GM19240 (cell line): ENCODE data around the gene BCAM.
"Not testable (repeated sequence)": the region's sequence is repeated elsewhere in the genome, so short reads cannot be mapped to it uniquely, and the experiment has no call there.

ENCODE experiments used
- DNase-seq: peaks from one replicate; pipeline ENCODE4 v3.0.0; 2011; ENCODE audit warnings: low spot score; ENCODE audit not compliant: insufficient read length

BCAM gene, protein sequence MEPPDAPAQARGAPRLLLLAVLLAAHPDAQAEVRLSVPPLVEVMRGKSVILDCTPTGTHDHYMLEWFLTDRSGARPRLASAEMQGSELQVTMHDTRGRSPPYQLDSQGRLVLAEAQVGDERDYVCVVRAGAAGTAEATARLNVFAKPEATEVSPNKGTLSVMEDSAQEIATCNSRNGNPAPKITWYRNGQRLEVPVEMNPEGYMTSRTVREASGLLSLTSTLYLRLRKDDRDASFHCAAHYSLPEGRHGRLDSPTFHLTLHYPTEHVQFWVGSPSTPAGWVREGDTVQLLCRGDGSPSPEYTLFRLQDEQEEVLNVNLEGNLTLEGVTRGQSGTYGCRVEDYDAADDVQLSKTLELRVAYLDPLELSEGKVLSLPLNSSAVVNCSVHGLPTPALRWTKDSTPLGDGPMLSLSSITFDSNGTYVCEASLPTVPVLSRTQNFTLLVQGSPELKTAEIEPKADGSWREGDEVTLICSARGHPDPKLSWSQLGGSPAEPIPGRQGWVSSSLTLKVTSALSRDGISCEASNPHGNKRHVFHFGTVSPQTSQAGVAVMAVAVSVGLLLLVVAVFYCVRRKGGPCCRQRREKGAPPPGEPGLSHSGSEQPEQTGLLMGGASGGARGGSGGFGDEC

DNA sequence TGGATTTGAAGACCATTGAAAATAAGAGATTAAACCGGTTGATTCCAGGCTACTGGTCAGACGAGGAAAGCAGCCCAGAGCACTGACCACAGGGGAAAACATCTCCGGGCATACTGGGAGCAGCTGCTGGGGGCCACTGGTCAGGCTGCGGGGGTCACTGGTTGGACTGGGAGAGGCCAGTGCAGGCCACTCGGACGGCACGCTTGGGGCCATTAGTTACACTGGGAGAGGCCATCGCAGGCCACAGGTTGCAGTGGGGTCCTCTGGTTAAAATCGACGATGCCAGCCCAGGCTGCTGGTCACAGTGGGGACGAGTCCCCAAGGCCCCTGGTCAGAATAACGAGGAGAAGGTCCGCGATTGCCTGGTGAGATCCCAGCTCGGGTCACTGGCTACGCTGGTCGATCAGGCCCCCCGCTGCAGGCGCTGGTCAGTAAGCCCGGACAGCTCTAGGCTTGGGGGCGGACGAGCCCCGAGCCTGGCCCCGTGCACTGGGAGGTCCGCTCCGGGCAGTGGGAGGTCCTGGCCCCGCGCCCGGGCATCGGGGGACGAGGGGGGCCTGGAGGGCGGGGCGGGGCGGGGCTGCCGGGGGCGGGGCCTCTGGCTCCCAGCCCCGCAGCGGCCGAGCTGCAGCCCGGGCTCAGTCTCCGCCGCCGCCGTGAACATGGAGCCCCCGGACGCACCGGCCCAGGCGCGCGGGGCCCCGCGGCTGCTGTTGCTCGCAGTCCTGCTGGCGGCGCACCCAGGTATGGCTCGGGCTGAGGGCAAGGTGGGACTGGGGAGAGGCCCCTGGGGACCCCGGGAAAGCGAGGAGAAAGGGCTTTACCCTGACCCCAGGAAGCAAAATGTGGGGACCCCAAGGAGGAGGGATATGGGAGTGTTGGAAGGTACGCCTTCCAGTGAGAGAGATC, at the start of gene BCAM:
Gene BCAM, plus strand, starts transcription at position 641 of the 909 bp plus-strand sequence. Its CDS starts 22 bp downstream, at position 663.
- no peak for DNase-seq

DNA sequence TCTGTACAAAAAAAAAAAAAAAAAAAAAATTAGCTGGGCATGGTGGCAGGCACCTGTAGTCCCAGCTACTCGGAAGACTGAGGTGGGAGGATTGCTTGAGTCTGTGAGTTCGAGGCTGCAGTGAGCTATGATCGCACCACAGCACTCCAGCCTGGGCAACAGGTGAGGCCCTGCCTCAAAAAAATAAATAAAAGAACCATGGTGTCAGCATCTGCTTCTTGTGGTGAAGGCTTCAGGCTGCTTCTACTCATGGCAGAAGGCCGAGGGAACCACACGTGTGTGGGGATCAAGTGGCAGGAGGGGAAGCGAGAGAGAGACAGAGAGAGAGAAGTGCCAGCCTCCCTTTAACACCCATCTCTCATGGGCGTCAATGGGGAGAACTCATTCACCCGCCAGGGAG, 46.9 kb upstream of the BCAM start:
- DNase-seq = no peak

DNA sequence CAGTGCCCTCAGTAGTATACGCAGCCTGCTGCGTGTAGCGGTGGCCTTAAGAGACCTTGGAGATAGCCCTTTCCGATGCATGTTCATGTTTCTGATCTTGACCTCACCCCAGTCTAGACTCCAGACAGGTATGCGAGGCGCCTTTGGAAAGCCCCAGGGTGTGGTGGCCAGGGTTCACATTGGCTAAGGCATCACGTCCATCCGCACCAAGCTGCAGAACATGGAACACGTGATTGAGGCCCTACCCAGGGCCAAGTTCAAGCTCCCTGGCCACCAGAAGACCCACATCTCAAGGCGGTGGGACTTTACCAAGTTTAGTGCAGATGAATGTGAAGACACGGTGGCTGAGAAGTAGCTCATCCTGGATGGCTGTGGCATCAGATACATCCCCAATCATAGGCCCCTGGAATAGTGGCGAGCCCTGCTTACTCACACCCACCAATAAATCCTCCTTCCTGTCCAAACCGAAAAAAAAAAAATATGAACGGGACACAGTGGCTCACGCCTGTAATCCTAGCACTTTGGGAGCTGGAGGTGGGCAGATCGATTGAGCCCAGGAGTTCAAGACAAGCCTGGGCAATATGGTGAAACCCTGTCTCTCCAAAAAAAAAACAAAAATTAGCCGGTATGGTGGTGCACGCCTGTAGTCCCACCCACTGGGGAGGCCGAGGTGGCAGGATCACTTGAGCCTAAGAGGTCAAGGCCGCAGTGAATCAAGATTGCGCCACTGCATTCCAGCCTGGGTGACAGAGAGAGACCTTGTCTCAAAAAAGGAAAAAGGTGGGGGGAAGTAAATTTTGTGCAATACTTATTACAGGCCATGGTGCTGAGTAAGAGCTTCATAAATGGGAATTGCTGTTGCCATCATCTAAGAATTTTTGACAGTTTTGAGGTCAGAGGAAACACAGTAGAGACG, 43.6 kb upstream of the BCAM start:
- DNase-seq = no peak

DNA sequence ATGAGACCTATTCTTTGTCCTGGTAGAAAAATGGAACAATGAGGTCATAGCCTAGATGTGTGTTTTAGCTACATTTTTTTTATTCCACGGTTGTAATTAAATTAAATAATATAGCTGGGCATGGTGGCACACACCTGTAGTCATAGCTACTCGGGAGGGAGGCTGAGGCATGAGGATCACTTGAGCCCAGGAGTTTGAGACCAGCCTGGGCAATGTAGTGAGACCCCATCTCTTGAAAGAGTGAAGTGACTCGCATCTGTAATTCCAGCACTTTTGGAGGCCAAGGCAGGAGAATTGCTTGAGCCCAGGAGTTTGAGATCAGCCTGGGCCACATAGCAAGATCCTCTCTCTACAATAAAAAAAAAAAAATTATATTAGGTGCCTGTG, 43.0 kb upstream of the BCAM start:
- no peak for DNase-seq

DNA sequence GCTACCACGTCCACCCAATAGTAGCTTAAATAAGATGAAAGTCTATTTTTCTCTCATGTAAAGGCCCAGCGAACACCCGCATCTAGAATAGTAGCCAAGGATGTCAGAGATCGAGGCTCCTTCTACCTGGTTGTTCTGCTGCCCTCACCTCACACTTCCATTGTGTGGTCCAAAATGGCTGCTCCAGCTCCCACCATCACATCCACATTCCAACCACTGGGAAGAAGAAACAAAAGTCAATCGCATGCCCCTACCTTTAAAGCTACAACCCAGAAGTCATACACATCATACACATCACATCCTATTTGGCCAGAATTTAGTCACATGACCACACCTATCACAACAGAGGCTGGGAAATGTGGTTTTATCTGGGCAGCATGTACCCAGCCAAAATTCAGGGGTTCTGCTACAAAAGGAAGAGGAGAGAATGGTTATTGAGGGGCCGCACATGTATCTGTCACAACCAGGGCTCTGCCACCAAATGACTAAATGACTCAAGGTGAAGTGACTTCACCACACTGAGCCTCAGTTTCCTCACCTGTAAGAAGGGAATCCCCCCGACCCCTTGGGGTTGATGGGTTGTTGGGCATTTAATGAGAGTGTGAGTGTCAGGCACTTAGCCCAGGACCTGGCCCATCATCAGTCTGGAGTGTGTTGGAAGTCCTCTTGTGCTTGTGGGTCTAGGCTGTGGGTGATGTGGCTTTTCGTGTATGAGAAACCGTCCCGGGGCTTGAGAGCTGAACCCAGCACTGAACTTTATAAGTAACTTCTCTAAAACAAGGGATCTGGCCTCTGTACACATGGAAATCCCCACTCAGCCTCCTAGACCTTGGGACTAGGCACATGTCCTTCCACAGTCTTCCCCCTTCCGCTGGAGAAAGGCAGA, 41.4 kb upstream of the BCAM start:
- no peak for DNase-seq

DNA sequence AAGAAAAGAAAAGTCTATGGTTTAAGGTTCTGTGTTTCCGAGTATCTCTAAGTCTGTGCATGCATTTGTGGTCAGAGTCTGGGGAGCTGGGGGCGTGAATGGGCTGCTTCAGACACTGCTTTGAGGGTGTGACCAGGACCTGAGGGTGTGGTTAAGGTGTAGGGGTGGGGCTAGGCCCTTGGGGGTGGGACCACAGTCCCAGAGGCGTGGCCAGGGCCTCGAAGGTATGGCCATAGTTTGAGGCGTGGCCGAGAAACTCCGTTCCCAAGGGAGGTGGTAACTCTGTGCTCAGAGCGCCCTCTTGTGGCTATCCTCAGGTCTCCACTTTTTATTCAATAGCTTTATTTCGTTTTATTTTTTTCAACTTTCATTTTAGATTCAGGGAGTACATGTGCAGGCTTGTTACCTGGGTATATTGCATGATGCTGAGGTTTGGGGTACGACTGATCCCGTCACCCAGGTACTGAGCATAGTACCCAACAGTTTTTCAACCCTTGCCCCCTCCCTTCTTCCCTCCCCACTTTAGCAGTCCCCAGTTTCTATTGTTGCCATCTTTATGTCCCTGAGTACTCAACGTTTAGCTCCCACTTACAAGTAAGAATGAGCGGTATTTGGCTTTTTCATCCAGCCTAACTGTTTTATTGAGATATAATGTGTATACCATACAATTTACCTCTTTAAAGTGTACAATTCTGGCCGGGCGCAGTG, 38.2 kb upstream of the BCAM start:
- DNase-seq = peak; percentile 99

DNA sequence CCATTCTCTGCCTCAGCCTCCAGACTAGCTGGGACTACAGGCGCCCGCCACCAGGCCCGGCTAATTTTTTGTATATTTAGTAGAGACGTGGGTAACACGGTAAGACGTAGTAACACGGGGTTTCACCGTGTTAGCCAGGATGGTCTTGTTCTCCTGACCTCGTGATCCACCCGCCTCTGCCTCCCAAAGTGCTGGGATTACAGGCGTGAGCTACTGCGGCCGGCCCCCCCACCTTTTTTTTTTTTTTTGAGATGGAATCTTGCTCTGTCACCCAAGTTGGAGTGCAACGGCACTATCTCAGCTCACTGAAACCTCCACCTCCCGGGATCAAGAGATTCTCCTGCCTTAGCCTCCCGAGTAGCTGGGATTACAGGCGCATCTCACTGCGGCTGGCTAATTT, 36.8 kb upstream of the BCAM start:
- DNase-seq = not testable (repeated sequence)

DNA sequence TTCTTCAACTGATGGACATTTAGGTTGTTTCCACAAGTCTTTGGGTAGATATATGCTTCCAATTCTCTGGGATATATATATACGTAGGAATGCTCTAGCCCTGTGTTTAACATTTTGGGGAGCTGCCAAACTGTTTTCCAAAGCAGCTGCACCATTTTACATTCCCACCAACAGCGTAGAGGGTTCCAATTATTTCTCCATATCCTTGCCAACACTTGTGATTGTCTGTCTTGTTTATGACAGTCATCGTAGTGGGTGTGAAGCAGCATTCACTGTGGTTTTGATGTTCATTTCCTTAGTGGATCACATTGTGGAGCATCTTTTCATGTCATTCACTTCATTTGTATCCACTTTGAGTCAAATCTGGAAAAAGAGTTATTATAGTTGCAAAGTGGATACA, 35.9 kb upstream of the BCAM start:
- DNase-seq = no peak

DNA sequence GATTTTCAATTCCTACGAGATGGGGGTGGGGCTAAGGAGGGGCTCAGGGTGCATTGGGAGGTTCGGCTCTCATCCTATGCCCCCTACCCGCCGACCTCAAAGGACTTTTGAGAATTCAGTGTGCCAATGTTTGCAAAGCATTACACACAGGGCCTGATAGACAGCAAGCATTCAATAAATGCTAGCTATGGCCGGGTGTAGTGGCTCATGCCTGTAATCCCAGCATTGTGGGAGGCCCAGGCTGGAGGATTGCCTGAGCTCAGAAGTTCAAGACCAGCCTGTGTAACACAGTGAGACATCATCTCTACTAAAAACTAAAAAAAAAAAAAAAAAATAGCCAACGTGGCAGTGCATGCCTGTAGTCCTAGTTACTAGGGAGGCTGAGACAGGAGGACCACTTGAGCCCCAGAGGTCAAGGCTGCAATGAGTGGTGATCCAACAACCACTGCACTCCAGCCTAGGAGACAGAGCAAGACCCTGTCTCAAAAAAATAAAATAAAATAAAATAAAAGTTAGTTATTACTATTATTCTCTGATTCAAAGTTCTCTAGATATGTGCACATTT, 33.1 kb upstream of the BCAM start:
- DNase-seq = no peak

DNA sequence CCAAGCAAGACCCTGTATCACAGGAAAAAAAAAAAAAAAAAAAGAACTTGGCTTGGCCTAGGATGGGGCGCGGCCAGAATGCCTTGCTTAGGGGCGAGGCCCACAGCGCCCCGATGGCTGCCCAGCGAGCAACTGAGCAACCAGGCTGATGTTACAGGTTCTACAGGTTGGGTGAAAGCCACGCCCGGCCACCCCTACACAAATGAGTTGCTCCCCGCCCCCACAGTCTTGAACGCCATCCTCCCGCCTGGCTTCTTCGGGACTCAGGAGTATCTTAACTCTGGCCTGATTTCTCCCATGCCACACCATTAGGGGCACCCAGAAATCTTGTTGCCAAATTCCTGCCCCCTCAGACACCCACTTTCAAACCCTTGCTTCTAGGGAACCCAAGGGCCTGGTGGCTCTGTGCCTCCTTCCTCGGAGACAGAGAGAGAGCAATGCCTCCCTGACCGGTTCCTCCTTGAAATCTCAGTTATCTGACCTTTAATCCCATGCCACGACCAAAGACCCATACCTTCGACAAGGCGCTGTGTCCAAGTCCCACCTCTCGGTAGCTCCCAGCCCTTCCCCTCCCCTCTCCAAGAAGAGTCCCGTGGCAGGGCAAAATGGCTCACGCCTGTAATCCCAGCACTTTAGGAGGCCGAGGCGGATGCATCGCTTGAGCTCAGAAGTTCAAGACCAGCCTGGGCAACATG, 32.4 kb upstream of the BCAM start:
- DNase-seq = no peak

DNA sequence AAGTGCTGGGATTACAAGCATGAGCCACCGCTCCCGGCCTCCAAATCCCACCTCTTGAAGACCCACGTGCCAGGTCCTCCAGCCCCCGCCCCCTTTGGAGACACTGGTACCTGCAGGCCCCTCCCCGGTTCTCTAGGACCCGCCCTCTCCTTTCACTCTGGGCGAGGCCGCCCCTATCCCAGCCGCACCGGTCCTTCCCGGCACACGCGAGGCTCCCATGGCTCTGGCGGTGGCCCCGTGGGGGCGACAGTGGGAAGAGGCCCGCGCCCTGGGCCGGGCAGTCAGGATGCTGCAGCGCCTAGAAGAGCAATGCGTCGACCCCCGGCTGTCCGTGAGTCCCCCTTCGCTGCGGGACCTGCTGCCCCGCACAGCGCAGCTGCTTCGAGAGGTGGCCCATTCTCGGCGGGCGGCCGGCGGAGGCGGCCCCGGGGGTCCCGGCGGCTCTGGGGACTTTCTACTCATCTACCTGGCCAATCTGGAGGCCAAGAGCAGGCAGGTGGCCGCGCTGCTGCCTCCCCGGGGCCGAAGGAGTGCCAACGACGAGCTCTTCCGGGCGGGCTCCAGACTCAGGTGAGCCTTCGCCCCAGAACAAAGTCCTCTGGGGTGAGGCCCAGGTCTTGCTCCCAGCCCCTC, 31.1 kb upstream of the BCAM start, which contains the start of gene CBLC:
Gene CBLC, plus strand, starts transcription at position 176 of the 633 bp plus-strand sequence. Its CDS starts 42 bp downstream, at position 218.
- DNase-seq = no peak

DNA sequence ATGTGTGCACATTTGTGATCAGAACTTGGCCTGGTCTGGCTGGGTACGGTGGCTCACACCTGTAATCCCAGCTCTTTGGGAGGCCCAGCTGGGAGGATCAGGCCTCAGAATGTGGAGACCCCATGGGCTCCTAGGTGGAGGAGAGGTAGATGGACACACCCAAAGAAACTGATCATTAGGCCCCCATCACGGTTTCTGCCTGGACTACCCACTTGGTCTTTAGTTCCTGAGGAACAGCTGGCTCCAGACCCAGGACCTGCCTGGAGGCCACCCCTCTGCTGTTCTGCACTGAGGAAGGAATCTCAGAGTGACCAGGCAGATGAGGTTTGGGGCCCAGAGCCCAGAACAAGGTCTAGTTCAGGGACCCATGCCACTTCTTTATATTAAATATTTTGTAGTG, 29.8 kb upstream of the BCAM start:
- no peak for DNase-seq

DNA sequence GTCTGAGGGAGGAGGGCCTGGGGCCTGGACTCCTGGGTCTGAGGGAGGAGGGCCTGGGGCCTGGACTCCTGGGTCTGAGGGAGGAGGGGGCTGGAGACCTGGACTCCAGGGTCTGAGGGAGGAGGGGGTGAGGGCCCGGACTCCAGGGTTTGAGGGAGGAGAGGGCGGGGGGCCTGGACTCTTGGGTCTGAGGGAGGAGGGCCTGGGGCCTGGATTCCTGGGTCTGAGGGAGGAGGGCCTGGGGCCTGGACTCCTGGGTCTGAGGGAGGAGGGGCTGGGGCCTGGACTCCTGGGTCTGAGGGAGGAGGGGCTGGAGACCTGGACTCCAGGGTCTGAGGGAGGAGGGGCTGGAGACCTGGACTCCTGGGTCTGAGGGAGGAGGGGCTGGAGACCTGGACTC, 27.2 kb upstream of the BCAM start:
- not testable (repeated sequence) for DNase-seq

DNA sequence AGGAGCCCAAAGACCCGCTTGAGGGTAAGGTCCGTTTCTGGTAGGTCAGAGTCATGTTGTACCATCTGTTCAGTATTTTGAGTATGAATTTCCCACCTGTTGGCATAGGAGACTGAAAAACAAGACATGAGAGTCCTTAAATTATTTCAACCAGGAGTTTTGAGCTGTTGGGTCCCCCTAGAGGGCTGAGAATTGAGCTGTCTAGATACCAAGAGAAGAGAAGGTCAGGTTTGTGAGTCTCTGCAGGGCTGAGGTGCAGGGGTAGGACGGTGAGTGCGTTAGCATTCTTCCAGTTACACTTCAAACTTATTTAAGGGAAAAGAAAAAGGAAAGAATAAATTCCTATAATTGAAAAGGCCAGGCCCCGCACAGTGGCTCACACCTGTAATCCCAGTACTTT, 26.2 kb upstream of the BCAM start:
- no peak for DNase-seq

DNA sequence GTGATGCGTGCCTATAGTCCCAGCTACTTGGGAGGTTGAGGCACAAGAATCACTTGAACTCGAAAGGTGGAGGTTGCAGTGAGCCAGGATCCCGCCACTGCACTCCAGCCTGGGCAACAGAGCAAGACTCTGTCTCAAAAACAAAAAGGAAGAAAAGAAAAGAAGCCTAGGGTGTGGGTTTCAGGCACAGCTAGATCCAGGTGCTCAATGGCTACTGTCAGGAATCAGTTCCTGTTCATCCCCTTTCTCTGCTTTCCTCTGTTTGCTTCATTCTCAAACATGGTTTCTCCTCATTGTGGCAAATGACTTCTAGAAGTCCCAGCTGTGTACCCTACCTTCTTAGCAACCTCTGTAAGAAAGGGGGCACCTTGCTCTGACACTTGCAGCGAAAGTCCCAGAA, 25.4 kb upstream of the BCAM start:
- DNase-seq = no peak

DNA sequence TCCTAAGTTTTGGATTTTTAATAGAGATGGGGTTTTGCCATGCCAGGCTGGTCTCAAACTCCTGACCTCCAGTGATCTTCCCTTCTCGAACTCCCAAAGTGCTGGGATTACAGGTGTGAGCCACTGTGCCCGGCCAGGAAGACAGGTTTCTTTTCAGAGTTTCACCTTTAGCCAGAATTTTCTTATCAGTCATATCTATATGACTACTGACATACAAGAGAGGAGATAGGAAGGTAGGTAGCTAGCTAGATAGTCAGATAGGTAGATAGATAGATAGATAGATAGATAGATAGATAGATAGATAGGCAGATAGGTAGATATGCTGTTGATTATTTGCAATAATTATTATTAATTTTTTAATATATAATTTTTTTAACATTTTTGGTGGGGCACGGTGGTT, 23.6 kb upstream of the BCAM start:
- DNase-seq = no peak

DNA sequence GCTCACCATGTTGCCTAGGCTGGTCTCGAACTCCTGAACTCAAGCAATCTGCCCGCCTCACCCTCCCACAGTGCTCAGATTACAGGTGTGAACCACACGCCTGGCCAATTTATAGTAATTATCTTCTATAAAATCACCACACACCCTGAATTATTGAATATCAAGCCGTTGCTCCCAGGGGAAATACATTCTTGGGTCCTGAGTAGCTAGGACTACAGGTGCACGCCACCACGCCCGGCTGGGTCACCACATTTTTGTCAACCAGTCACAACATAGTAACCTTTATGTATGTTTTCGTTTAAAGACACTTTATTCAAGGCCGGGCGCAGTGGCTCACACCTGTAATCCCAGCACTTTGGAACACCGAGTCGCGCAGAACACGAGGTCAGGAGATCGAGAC, 22.9 kb upstream of the BCAM start:
- DNase-seq = no peak

DNA sequence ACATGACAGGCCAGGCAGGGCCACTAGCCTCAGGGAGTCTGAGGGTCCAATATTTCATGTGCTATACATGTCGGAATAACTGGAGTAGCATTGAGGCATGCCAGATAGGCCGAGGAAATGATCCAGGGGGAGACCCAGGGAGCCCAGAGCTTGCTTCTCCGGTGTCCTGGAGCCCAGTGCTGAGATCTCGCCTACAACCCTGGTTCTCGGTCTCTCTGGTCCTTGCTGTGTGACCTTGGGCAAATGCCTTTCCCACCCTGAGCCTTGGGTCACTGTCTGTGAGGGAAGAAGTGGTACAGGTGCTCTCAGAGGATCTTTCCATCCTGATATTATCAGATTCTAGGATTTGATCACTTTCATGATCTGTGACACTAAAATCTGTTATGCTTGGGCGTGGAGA, 19.9 kb upstream of the BCAM start:
- DNase-seq = no peak
